GM18861 (cell line): ENCODE data around the gene LNX2.

ENCODE experiments used
- ATAC-seq: cut with Tn5 transposase; IDR thresholded peaks from one replicate; pipeline ENCODE4 v1.9.1; 2021; ENCODE audit not compliant: unreplicated experiment

LNX2 gene

GRCh38 chr13:27510082-27510481 is 110.2 kb downstream of the LNX2 start:
- ATAC-seq, result no peak

GRCh38 chr13:27508802-27509201 is 111.5 kb downstream of the LNX2 start:
- no peak for ATAC-seq

GRCh38 chr13:27505792-27506191 is 114.5 kb downstream of the LNX2 start:
- ATAC-seq, result no peak

- ATAC-seq, result no peak
Measured at GRCh38 chr13:27504868-27505194, 115.5 kb downstream of the LNX2 start.

- ATAC-seq, result no peak
Measured at GRCh38 chr13:27504128-27504867, 116.0 kb downstream of the LNX2 start.

- ATAC-seq, result no peak
Measured at GRCh38 chr13:27500806-27501534, 119.4 kb downstream of the LNX2 start.

GRCh38 chr13:27497563-27498230 is 122.6 kb downstream of the LNX2 start:
- ATAC-seq, result no peak

- ATAC-seq, result no peak
Measured at GRCh38 chr13:27496536-27497273, 123.6 kb downstream of the LNX2 start.

GRCh38 chr13:27496006-27496405 is 124.3 kb downstream of the LNX2 start:
- no peak for ATAC-seq
